ENCODE results near the gene METTL23.
A peak's percentile ranks its signal among the peaks of the same experiment; 100 is the strongest.

The METTL23 gene, protein sequence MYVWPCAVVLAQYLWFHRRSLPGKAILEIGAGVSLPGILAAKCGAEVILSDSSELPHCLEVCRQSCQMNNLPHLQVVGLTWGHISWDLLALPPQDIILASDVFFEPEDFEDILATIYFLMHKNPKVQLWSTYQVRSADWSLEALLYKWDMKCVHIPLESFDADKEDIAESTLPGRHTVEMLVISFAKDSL

DNA sequence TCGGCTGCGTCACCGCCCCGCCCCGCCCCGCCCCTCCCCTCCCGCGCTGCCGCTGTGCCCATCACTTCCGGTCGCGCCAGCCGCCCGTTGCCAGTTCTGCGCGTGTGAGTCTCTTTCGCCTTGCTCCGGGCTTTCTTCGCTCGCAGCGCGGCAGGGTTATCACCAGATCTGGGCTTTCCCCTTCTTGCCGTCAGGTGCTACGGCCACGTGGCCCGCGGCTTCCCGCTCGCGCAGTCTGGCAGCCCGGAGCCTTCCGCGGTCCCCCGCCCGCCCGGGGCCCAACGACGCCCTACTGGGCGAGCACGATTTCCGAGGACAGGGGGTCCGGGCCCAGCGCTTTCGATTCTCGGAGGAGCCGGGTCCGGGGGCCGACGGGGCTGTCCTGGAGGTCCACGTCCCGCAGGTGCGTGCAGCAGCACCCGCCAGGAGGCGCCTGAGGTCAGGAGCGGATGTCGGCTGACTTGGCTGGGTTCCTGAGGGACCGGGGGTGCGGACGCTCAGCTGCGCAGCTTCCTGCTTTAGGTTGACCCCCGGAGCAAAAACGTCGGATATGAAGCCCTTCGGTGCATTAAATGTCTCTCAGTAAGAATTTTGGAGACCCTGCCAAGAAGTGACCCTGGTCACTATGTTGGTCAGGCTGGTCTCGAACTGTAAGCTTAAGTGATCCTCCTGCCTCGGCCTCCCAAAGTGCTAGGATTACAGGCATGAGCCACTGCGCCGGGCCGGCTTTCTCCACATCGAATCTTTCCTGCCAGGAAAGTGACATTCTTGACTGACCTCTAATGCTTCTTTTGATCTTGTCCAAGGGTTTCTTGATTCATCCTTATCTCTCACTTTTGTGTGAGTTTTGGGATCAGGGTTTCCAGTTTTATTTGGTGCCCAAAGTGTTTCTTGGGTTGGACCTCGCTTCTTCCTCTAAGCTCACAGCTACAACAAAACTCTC, at the start of gene METTL23:
Gene METTL23, plus strand, starts transcription at position 64 of the 943 bp plus-strand sequence. CDS start 2,872 bp downstream, outside the sequence.
- Histone ChIP-seq H3K9me2 (replicated peaks; ENCODE audit: insufficient read depth, low read length) (no peaks in the 10 kb centered on the region), H3F3A (ENCODE audit: insufficient read depth, low read length) (peaks cover 54% of the 10 kb centered on the region), H3K4me1 (ENCODE audit: low read length) (0 out of 2 replicates have a peak, but pooled peaks cover 8% of the 10 kb centered on the region), H3K9me3 (replicated peaks; ENCODE audit: insufficient read depth, low read length) (no peaks in the 10 kb centered on the region), H3K9ac (ENCODE audit: low read length) (peak within 1 kb of the TSS; percentile 99), H3K27ac (ENCODE audit: low read length) (peak within 1 kb of the TSS; percentile 100), H3K27me3 (replicated peaks; ENCODE audit: insufficient read depth, low read length) (no peaks in the 10 kb centered on the region), H3K4me3 (ENCODE audit: low read length) (peak within 1 kb of the TSS; percentile 92), H3K4me2 (ENCODE audit: low read depth, low read length) (peak within 1 kb of the TSS; percentile 89), H3K79me2 (ENCODE audit: low read length) (peaks cover 83% of the 10 kb centered on the region), H2AFZ (ENCODE audit: low read length) (peak within 1 kb of the TSS; percentile 66), H4K20me1 (ENCODE audit: insufficient read depth, low read length) (no peaks in the 10 kb centered on the region), H3K36me3 (replicated peaks; ENCODE audit: insufficient read depth, low read length) (peaks cover 9% of the 10 kb centered on the region)
- TF ChIP-seq, protein P1, sequence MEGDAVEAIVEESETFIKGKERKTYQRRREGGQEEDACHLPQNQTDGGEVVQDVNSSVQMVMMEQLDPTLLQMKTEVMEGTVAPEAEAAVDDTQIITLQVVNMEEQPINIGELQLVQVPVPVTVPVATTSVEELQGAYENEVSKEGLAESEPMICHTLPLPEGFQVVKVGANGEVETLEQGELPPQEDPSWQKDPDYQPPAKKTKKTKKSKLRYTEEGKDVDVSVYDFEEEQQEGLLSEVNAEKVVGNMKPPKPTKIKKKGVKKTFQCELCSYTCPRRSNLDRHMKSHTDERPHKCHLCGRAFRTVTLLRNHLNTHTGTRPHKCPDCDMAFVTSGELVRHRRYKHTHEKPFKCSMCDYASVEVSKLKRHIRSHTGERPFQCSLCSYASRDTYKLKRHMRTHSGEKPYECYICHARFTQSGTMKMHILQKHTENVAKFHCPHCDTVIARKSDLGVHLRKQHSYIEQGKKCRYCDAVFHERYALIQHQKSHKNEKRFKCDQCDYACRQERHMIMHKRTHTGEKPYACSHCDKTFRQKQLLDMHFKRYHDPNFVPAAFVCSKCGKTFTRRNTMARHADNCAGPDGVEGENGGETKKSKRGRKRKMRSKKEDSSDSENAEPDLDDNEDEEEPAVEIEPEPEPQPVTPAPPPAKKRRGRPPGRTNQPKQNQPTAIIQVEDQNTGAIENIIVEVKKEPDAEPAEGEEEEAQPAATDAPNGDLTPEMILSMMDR (IDR thresholded peaks at IDR 0.05; ENCODE audit: low read length) = peak; percentile 83
- TF ChIP-seq EZH2phosphoT487 (IDR thresholded peaks at IDR 0.05; ENCODE audit: low read length) = no peak
- peak; percentile 86 for DNase-seq

DNA sequence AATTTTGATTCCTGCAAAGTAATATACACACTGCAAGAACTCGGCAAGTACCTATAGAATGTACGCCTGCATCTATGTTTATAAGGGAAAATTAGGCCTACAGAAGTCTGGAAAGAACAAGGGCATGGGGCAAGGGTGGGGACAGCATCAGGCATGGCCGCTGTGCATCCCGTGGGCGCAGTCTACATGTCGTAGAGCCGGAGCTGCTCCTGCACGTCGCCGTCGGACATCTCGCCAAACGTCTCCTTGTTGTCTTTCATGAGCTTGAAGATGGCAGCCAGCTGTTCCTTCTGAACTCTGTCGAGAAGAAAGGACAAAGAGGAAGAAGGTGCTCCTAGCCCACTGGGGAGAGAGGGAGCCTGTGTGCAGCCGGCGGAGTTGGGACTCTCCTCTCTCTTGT, 49.2 kb upstream of the METTL23 start:
- Histone ChIP-seq H2AFZ (ENCODE audit: low read length) (no peak overlapping the region), H3K27ac (ENCODE audit: low read length) (no peak overlapping the region), H3K9me2 (replicated peaks; ENCODE audit: insufficient read depth, low read length) (no peaks in the 10 kb centered on the region), H3K79me2 (ENCODE audit: low read length) (no peaks in the 10 kb centered on the region), H3K9me3 (replicated peaks; ENCODE audit: insufficient read depth, low read length) (no peaks in the 10 kb centered on the region), H4K20me1 (ENCODE audit: insufficient read depth, low read length) (no peaks in the 10 kb centered on the region), H3K4me3 (ENCODE audit: low read length) (no peak overlapping the region), H3K36me3 (replicated peaks; ENCODE audit: insufficient read depth, low read length) (no peaks in the 10 kb centered on the region), H3K27me3 (replicated peaks; ENCODE audit: insufficient read depth, low read length) (0 out of 2 replicates have a peak, but pooled peaks cover 6% of the 10 kb centered on the region), H3K4me1 (ENCODE audit: low read length) (no peaks in the 10 kb centered on the region), H3F3A (ENCODE audit: insufficient read depth, low read length) (0 out of 2 replicates have a peak, but pooled peaks cover 1% of the 10 kb centered on the region), H3K4me2 (ENCODE audit: low read depth, low read length) (no peak overlapping the region), H3K9ac (ENCODE audit: low read length) (no peak overlapping the region)
- DNase-seq = no peak
- TF ChIP-seq, protein P1 (IDR thresholded peaks at IDR 0.05; ENCODE audit: low read length) = no peak
- no peak for TF ChIP-seq EZH2phosphoT487 (IDR thresholded peaks at IDR 0.05; ENCODE audit: low read length)
- TF ChIP-seq EZH2 (optimal IDR thresholded peaks at IDR 0.05; ENCODE audit: low read depth, low read length) = no peak

- Histone ChIP-seq H4K20me1 (ENCODE audit: insufficient read depth, low read length) (no peaks in the 10 kb centered on the region), H3K27me3 (replicated peaks; ENCODE audit: insufficient read depth, low read length) (0 out of 2 replicates have a peak, but pooled peaks cover 6% of the 10 kb centered on the region), H2AFZ (ENCODE audit: low read length) (no peak overlapping the region), H3K4me3 (ENCODE audit: low read length) (no peak overlapping the region), H3K4me2 (ENCODE audit: low read depth, low read length) (no peak overlapping the region), H3F3A (ENCODE audit: insufficient read depth, low read length) (no peaks in the 10 kb centered on the region), H3K27ac (ENCODE audit: low read length) (no peak overlapping the region), H3K4me1 (ENCODE audit: low read length) (no peaks in the 10 kb centered on the region), H3K9me3 (replicated peaks; ENCODE audit: insufficient read depth, low read length) (no peaks in the 10 kb centered on the region), H3K79me2 (ENCODE audit: low read length) (no peaks in the 10 kb centered on the region), H3K9me2 (replicated peaks; ENCODE audit: insufficient read depth, low read length) (no peaks in the 10 kb centered on the region), H3K36me3 (replicated peaks; ENCODE audit: insufficient read depth, low read length) (no peaks in the 10 kb centered on the region), H3K9ac (ENCODE audit: low read length) (no peak overlapping the region)
- TF ChIP-seq, protein P1 (IDR thresholded peaks at IDR 0.05; ENCODE audit: low read length) = no peak
- no peak for TF ChIP-seq EZH2phosphoT487 (IDR thresholded peaks at IDR 0.05; ENCODE audit: low read length)
- no peak for TF ChIP-seq EZH2 (optimal IDR thresholded peaks at IDR 0.05; ENCODE audit: low read depth, low read length)
- no peak for DNase-seq
Observed at GRCh38 chr17:76678330-76678729, 48.3 kb upstream of the METTL23 start.

All from MM.1S (cell line).